ENCODE measurements around the gene SCTR. TPM values are rescaled to one million over a fixed set of nuclear protein-coding genes. Genes with fewer than 3 reads are reported as not detected.

SCTR gene
- total RNA-seq, 1 donor from 2014 or later: not detected

GRCh38 chr2:119475857-119476244 lies 48.4 kb downstream of the SCTR start:
- peak; percentile 51 for DNase-seq (ENCODE audit: low spot score)

GRCh38 chr2:119475225-119475856 lies 48.9 kb downstream of the SCTR start:
- DNase-seq (ENCODE audit: low spot score): peak; percentile 68

GRCh38 chr2:119474371-119475224 lies 49.7 kb downstream of the SCTR start:
- DNase-seq (ENCODE audit: low spot score): peak; percentile 55

GRCh38 chr2:119473621-119474370 lies 50.5 kb downstream of the SCTR start:
- DNase-seq (ENCODE audit: low spot score): peak; percentile 88

GRCh38 chr2:119472749-119473148 lies 51.5 kb downstream of the SCTR start:
- peak; percentile 12 for DNase-seq (ENCODE audit: low spot score)

- no peak for DNase-seq (ENCODE audit: low spot score)
Measured at GRCh38 chr2:119469661-119470297, 54.5 kb downstream of the SCTR start.

GRCh38 chr2:119469131-119469530 lies 55.2 kb downstream of the SCTR start:
- peak; percentile 62 for DNase-seq (ENCODE audit: low spot score)

GRCh38 chr2:119468154-119468955 lies 55.9 kb downstream of the SCTR start:
- no peak for DNase-seq (ENCODE audit: low spot score)

- no peak for DNase-seq (ENCODE audit: low spot score)
Measured at GRCh38 chr2:119466373-119466772, 57.9 kb downstream of the SCTR start.

GRCh38 chr2:119465687-119466086 lies 58.6 kb downstream of the SCTR start:
- no peak for DNase-seq (ENCODE audit: low spot score)

GRCh38 chr2:119464981-119465380 lies 59.3 kb downstream of the SCTR start:
- DNase-seq (ENCODE audit: low spot score): no peak

- DNase-seq (ENCODE audit: low spot score): no peak
Measured at GRCh38 chr2:119463990-119464389, 60.3 kb downstream of the SCTR start.

- DNase-seq (ENCODE audit: low spot score): no peak
Measured at GRCh38 chr2:119463136-119463535, 61.1 kb downstream of the SCTR start.

- no peak for DNase-seq (ENCODE audit: low spot score)
Measured at GRCh38 chr2:119462574-119462973, 61.7 kb downstream of the SCTR start.

- DNase-seq (ENCODE audit: low spot score): no peak
Measured at GRCh38 chr2:119461811-119462210, 62.5 kb downstream of the SCTR start.

- no peak for DNase-seq (ENCODE audit: low spot score)
Measured at GRCh38 chr2:119460076-119460475, 64.2 kb downstream of the SCTR start.

GRCh38 chr2:119455066-119455718 lies 69.1 kb downstream of the SCTR start:
- DNase-seq (ENCODE audit: low spot score): no peak

- no peak for DNase-seq (ENCODE audit: low spot score)
Measured at GRCh38 chr2:119453972-119454593, 70.2 kb downstream of the SCTR start.

GRCh38 chr2:119451336-119452050 lies 72.8 kb downstream of the SCTR start:
- no peak for DNase-seq (ENCODE audit: low spot score)

Data from mesenteric fat pad (tissue), 1 donor.